Inferior parietal cortex (tissue), 1 donor: ENCODE data around the gene CALN1.
"Not testable (repeated sequence)": the region's sequence is repeated elsewhere in the genome, so short reads cannot be mapped to it uniquely, and the experiment has no call there.

ENCODE experiments used
- DNase-seq: peaks from one replicate; pipeline ENCODE4 v3.0.0-alpha.2; 2016; ENCODE audit errors: extremely low spot score

Gene CALN1

GRCh38 chr7:72267291-72267800 lies 144.8 kb downstream of the CALN1 start:
- DNase-seq: no peak

- no peak for DNase-seq
These were observed 145.4 kb downstream of the CALN1 start for GRCh38 chr7:72266771-72267170.

DNA sequence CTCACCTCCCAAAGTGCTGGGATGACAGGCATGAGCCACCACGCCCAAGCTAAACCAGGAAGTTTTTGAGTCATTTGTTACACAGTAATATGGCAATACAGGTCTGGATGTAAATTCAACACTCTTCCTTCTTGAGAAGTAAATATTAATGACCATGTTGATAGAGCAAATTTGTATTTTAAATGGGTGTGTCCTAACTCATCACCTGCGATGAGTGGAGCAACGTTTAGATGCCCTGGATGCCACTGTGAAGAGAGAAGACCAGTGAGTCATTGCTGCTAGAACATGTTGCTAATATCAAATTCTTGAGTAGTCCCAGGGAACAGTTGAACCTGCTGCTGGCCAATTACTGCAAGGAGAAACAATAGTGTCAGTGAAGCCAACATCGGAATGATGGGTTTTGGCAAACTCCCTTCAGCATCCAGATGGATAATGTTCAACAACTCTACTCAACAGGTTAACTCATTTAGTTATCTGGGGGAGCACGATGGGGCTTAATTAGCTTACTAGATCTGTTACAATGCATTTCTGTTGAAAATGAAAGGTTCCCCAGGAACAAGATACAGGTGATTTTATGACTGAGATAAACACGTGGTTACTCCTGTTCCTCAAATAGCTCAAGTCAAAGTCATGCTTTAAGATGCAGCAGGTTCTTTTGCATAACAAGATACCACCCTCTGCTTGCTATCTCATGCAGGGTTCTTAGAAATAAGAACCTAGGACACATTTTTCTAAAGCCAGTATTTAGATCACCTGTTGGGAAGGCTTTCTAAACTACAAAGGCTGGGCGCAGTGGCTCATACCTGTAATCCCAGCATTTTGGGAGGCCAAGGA lies 146.8 kb downstream of the CALN1 start:
- DNase-seq: no peak

DNA sequence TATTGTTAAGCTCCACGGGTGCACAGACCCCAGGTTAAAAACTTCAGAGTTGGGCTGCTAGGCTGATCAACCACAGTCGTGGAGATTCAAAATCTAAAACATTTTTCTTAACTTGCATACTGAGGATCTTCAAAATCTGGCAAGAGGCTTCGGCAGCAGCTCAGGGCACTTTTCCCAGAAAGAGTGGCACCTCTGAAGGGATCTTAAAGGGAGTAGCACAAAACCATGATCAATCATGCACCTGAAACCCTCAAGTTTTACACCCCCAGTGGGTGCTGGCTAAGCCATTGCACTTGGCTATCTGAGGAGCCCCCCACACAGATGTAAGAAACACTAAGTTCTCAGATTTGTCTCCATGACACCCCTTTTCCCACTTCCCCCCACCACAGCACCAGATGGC lies 151.7 kb downstream of the CALN1 start:
- DNase-seq: no peak

- DNase-seq: no peak
These were observed 154.1 kb downstream of the CALN1 start for GRCh38 chr7:72258074-72258473.

DNA sequence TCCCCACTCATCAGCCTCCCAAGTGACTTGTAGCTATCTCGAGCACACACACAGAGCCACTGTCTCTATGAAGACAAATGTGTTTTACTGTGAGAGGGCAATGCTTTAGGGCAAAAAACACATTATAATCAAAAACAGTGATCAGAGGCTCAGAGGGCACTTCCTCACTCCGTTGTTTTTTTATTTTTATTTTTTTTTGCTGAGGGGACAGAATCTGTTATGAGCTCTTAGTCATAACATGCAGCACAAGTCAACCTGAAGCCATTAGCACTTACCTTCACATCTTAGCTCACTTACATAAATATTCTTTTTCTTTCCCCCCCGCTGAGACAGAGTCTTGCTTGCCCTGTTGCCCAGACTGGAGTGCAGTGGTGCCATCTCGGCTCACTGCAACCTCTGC lies 157.7 kb downstream of the CALN1 start:
- no peak for DNase-seq

DNA sequence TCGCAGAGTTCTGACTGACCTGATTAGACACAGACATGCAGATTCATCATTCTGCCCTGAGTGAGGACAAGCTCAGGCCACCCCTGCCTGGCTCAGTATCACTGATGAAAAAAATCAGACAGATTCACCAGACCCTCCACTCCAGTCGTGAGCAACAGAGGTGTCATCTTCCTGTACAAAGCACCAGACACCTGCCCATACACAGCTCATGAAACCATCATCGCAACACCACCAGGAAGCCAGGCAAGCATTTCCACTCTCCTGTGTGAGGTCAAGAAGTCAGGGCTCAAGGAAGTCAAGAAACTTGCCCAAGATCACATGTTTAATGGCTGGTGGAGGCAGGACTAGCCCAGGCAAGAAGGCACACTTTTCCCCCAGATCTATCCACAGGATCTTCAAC lies 163.0 kb downstream of the CALN1 start:
- no peak for DNase-seq

DNA sequence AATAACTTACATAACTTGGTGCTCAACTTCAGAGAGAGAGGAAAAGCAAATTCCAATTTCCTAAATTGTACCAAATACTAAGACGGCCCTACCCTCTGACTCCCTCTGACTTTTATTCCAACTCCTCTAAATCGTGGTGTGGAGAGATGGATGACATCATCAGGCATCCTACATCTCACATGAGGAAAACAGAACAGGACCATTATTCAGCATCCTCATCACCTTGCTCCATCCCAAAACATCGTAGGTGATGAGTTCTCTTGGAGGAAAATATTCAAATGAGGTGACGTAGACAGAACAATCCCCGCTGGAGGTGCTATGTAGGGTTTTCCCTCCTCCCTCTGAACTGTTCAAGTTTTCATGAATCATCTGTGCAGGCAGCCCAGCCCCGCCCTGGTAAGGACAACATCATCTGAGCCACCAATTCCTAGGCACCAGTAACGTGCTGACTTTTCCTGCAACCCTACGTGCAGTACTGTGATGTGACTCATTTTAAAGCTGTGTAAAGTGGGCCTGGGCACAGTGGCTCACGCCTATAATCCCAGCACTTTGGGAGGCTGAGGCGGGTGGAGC lies 167.2 kb downstream of the CALN1 start:
- no peak for DNase-seq

- no peak for DNase-seq
These were observed 168.8 kb downstream of the CALN1 start for GRCh38 chr7:72243329-72243728.

- DNase-seq: no peak
These were observed 176.8 kb downstream of the CALN1 start for GRCh38 chr7:72235351-72235750.

DNA sequence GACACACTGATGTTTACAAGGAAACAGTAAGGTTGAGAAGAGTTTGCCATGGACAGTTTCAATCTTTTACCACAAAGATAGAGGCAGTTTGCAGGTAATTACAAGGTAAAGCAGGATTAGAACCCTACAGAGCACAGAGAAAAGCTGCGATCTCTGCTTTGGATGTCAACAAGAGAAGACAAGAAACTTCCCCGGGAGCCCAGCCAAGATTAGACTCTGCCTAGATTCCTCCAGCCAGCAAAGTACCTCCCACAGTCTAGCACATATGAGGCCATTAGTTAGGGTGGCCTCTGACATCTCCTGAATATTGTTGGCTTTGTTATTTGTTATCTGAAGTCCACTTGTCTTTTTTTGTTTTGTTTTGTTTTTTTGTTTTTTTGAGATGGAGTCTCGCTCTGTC lies 178.1 kb downstream of the CALN1 start:
- no peak for DNase-seq

GRCh38 chr7:72230281-72230680 lies 181.9 kb downstream of the CALN1 start:
- no peak for DNase-seq

- no peak for DNase-seq
These were observed 188.8 kb downstream of the CALN1 start for GRCh38 chr7:72223351-72223750.

- DNase-seq: no peak
These were observed 190.0 kb downstream of the CALN1 start for GRCh38 chr7:72222136-72222535.

GRCh38 chr7:72219500-72219899 lies 192.6 kb downstream of the CALN1 start:
- no peak for DNase-seq

DNA sequence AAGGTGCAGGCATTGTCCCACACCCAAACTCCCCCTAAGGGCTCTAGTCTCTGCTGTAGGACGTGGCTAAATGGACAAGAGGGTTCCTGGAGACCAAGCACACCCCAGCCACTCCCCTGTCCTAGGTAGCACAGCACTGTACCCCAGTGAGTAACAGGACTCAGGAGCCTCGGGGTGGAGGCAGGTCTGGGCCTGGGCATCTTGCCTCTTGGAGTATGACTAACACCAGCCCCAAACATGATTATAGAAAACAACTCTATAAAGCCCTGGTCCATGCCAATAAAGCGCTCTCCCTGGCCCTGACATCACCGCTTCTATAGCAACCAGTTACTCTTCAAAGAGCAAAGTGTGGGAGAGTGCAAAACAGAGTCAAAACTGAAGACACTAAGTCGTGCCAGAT lies 195.0 kb downstream of the CALN1 start:
- DNase-seq: no peak

GRCh38 chr7:72213769-72214168 lies 198.4 kb downstream of the CALN1 start:
- no peak for DNase-seq

GRCh38 chr7:72213081-72213480 lies 199.1 kb downstream of the CALN1 start:
- no peak for DNase-seq

DNA sequence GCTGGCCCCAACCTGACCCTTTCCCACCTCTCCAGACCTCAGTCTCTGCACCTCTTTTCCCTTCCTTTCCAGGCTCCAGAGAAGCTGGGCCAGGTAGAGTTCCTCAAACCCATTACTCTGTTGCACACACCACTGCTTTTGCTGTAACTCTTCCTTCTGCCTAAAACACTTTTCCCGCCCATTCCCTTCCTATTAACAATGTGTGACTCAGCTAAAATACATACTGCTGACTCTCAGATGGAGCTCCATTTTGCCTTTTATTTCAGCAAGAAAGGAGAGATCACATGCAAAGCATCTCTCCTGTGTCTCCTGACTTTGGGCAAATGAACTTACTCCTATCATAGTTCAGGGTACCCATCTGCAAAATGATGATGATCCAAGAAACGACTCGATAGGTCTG lies 201.0 kb downstream of the CALN1 start:
- no peak for DNase-seq

- DNase-seq: not testable (repeated sequence)
These were observed 203.1 kb downstream of the CALN1 start for GRCh38 chr7:72209006-72209405.

- DNase-seq: no peak
These were observed 216.0 kb downstream of the CALN1 start for GRCh38 chr7:72196176-72196575.

GRCh38 chr7:72190919-72191318 lies 221.2 kb downstream of the CALN1 start:
- DNase-seq: no peak

DNA sequence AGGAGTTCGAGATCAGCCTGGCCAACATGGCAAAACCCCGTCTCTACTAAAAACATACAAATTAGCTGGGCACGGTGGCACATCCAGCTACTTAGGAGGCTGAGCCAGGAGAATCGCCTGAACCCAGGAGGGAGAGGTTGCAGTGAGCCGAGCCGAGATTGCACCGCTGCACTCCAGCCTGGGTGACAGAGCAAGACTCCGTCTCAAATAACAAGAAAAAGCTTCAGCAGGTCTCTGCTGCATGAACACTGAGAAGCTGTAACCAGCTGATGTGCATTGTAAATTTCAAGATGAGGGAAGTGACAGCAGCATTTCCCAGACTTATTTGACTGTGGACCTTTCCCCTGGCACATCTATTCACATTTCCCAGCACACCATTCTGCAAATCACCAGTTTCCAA lies 222.0 kb downstream of the CALN1 start:
- DNase-seq: no peak
